HFF-Myc (cell line): Measurements from ENCODE around the gene TMEM40.
"Not testable (repeated sequence)": the region's sequence is repeated elsewhere in the genome, so short reads cannot be mapped to it uniquely, and the experiment has no call there.

Experiments
- DNase-seq: peaks from one replicate; pipeline ENCODE4 v3.0.0-alpha.2; 2011; ENCODE audit warnings: low read depth; ENCODE audit errors: extremely low read depth
- H3K4me3 ChIP-seq: replicated peaks from 2 replicates; pipeline ENCODE4 v1.5.1; 2011; ENCODE audit warnings: low read depth, mild to moderate bottlenecking, control low read depth, low read length
- TF ChIP-seq, protein P1 (sequence below): IDR thresholded peaks from 2 replicates; pipeline ENCODE4 v1.5.1; 2012; ENCODE audit warnings: mild to moderate bottlenecking, low read depth, low read length, control low read depth; ENCODE audit errors: missing control alignments

The TMEM40 gene

DNA sequence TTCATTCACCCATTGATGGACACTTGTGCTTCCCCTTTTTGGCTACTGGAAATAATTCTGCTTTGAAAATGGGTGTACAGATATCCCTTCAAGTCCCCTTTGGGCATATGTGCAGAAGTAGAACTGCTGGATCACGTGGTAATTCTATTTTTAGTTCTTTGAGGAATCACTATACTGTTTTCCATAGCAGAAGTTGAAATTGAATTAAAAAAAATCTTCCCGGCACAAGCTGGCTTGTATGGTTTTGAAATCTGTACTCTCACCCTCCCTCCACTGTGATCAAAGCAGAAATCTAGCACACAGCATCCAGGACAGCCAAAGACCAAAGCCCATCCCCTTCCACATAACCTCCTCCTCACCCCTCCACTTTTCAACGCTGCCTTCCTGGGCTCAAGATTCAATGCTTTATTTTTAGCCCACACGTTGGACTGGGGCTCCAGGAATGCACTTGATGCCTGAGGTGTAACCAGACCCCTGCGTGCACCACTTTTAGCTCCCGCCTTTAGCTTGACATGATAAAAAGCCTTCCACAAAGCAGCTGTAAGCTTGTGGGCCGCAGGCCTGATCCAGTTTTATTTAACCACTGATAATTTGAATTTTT is 29.9 kb downstream of the TMEM40 start:
- DNase-seq = no peak
- H3K4me3 ChIP-seq = no peak overlapping the region
- TF ChIP-seq, protein P1, sequence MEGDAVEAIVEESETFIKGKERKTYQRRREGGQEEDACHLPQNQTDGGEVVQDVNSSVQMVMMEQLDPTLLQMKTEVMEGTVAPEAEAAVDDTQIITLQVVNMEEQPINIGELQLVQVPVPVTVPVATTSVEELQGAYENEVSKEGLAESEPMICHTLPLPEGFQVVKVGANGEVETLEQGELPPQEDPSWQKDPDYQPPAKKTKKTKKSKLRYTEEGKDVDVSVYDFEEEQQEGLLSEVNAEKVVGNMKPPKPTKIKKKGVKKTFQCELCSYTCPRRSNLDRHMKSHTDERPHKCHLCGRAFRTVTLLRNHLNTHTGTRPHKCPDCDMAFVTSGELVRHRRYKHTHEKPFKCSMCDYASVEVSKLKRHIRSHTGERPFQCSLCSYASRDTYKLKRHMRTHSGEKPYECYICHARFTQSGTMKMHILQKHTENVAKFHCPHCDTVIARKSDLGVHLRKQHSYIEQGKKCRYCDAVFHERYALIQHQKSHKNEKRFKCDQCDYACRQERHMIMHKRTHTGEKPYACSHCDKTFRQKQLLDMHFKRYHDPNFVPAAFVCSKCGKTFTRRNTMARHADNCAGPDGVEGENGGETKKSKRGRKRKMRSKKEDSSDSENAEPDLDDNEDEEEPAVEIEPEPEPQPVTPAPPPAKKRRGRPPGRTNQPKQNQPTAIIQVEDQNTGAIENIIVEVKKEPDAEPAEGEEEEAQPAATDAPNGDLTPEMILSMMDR = no peak

DNA sequence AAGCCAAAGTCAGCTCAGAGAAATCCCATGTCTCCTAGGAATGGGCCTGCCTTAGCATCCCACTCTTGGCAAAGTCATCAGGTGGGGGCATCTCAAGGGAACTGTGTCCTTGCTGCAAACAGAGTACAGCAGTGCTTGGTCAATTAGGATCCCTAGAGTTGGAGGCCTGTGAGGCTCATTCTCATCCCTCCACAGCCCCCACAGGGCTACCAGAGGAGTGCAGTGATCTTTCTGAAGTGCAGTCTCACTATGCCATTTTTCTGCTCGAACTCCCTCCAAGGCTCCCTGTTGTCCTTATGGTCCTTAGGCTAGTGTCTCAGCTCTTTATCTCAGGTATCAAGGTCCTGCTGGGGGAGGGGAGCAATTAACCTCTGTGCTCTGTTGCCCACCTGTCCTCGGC is 31.1 kb downstream of the TMEM40 start:
- TF ChIP-seq, protein P1 = no peak
- H3K4me3 ChIP-seq = no peak overlapping the region

GRCh38 chr3:12727481-12727880 is 31.6 kb downstream of the TMEM40 start:
- DNase-seq = no peak
- no peak overlapping the region for H3K4me3 ChIP-seq
- TF ChIP-seq, protein P1 = no peak

More for the DNA sequence above, 31.1 kb downstream of the TMEM40 start:
- no peak for DNase-seq

DNA sequence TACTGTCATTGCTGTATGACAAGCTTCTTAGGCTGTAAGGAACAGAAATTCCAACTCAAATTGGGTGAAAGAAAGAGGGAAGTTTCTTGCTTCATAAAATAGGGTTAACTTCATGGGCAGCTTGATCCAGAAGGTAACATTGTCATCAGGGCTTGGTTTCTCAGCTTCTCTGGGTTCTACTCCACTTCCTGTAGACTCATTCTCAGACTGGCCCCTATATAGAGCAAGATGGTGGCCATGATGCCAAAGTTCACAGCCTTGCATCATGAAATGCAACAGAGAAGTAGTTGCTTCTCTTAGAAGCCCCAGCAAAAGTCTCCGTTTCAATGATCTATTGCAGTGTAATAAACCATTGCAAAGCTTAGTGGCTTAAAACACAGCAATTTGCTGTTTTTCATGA is 33.6 kb downstream of the TMEM40 start:
- no peak for DNase-seq

DNA sequence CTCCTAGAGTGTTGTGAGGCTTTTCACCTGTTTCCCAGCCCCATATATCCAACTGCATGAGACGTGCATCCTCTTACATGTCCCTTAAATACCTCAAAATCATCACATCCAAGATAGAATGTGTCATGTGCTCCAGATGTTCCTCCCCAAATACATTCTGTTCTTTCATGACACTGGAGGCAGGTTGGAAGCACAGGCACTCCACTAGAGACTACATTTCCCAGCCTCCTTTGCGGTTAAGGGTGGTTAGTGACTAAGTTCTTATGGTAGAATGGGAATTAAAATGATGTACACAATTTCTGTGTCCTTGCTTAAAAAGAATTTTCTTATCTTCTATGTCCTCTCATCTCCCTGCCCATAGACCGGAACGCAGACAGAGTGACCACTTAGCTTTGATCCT is 34.3 kb downstream of the TMEM40 start:
- TF ChIP-seq, protein P1 = no peak
- no peak overlapping the region for H3K4me3 ChIP-seq
- no peak for DNase-seq

More for the DNA sequence above, 33.6 kb downstream of the TMEM40 start:
- TF ChIP-seq, protein P1 = no peak
- H3K4me3 ChIP-seq = no peak overlapping the region

GRCh38 chr3:12723362-12723761 is 35.7 kb downstream of the TMEM40 start:
- not testable (repeated sequence) for H3K4me3 ChIP-seq, DNase-seq

DNA sequence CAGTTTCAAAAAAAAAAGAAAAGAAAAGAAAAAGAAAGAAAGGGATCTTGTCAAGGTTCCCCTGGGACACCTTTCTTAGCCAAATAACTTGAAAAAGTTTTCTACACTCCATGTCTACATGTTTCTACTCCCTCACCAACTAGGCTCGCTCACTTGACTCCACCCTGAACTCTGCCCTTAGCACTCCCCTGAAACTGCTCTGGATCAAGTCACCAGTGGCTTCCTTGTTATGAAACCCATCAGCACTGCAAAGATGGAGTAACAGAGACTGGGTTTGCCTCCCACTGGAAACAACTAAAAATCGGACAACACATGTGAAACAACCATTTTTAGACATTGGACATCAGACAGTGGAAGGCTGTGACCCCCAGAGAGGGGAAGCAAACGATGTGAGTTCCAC is 36.8 kb downstream of the TMEM40 start:
- H3K4me3 ChIP-seq = no peak overlapping the region
- DNase-seq = no peak
- TF ChIP-seq, protein P1 = no peak
